Panc1 (cell line): ENCODE measurements around the gene EDDM13.

Experiments used
- POLR2AphosphoS5 ChIP-seq: IDR thresholded peaks from 2 replicates; pipeline ENCODE4 v1.6.1; 2012; ENCODE audit warnings: mild to moderate bottlenecking, low read depth, low read length, moderate library complexity
- TF ChIP-seq, protein P1 (sequence below), 2 experiments: IDR thresholded peaks; 2 replicates each; pipeline ENCODE4 v1.6.1; 2011 to 2012; ENCODE audit warnings: low read depth in 2 of 2, control low read depth in 1 of 2, low read length in 1 of 2, mild to moderate bottlenecking in 1 of 2, moderate library complexity in 1 of 2; ENCODE audit not compliant: insufficient read depth in 1 of 2
- TF ChIP-seq, protein P2 (sequence below): fragments of 450-650 bp; IDR thresholded peaks from 2 replicates; pipeline ENCODE4 v1.5.1; 2017; ENCODE audit warnings: mild to moderate bottlenecking

DNA sequence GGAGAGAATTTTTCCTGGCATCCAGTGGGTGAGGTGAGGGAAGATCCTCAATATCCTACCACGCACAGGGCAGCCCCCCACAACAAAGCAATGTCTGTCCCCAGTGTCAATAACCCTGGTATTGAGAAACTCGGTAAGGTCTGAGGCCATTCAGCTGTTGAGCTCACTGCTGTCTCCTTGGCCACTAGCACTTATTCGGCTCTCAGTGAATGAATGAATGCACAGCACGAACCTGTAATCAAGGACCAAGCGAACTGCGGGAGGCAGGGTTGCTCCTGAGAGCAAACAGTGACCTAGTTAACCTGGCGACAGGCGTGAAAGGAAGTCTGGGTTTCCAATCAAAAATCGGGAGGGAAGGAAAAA lies 41.5 kb downstream of the EDDM13 start:
- TF ChIP-seq, protein P1, sequence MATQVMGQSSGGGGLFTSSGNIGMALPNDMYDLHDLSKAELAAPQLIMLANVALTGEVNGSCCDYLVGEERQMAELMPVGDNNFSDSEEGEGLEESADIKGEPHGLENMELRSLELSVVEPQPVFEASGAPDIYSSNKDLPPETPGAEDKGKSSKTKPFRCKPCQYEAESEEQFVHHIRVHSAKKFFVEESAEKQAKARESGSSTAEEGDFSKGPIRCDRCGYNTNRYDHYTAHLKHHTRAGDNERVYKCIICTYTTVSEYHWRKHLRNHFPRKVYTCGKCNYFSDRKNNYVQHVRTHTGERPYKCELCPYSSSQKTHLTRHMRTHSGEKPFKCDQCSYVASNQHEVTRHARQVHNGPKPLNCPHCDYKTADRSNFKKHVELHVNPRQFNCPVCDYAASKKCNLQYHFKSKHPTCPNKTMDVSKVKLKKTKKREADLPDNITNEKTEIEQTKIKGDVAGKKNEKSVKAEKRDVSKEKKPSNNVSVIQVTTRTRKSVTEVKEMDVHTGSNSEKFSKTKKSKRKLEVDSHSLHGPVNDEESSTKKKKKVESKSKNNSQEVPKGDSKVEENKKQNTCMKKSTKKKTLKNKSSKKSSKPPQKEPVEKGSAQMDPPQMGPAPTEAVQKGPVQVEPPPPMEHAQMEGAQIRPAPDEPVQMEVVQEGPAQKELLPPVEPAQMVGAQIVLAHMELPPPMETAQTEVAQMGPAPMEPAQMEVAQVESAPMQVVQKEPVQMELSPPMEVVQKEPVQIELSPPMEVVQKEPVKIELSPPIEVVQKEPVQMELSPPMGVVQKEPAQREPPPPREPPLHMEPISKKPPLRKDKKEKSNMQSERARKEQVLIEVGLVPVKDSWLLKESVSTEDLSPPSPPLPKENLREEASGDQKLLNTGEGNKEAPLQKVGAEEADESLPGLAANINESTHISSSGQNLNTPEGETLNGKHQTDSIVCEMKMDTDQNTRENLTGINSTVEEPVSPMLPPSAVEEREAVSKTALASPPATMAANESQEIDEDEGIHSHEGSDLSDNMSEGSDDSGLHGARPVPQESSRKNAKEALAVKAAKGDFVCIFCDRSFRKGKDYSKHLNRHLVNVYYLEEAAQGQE (IDR thresholded peaks at IDR 0.05; ENCODE audit: insufficient read depth in 1 of 2, low read depth in 2 of 2, low read length in 1 of 2) = no peak
- TF ChIP-seq, protein P2, sequence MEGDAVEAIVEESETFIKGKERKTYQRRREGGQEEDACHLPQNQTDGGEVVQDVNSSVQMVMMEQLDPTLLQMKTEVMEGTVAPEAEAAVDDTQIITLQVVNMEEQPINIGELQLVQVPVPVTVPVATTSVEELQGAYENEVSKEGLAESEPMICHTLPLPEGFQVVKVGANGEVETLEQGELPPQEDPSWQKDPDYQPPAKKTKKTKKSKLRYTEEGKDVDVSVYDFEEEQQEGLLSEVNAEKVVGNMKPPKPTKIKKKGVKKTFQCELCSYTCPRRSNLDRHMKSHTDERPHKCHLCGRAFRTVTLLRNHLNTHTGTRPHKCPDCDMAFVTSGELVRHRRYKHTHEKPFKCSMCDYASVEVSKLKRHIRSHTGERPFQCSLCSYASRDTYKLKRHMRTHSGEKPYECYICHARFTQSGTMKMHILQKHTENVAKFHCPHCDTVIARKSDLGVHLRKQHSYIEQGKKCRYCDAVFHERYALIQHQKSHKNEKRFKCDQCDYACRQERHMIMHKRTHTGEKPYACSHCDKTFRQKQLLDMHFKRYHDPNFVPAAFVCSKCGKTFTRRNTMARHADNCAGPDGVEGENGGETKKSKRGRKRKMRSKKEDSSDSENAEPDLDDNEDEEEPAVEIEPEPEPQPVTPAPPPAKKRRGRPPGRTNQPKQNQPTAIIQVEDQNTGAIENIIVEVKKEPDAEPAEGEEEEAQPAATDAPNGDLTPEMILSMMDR = no peak
- TF ChIP-seq POLR2AphosphoS5 = no peak
